Fibroblast of mammary gland (primary cell): ENCODE data around the gene USO1.
"Not testable (repeated sequence)": the region's sequence is repeated elsewhere in the genome, so short reads cannot be mapped to it uniquely, and the experiment has no call there.

ENCODE experiments used
- DNase-seq: peaks from one replicate; pipeline ENCODE4 v3.0.0-alpha.2; 2010; ENCODE audit warnings: low read depth
- H3K4me3 ChIP-seq: 2 replicates; pipeline ENCODE4 v1.5.1; 2011; ENCODE audit warnings: low read depth, mild to moderate bottlenecking, low read length, moderate library complexity; ENCODE audit not compliant: control insufficient read depth
- TF ChIP-seq, protein P1 (sequence below): conservative IDR thresholded peaks from 2 replicates; pipeline ENCODE4 v1.5.1; 2011; ENCODE audit warnings: low read depth, low read length, inconsistent platforms; ENCODE audit not compliant: control insufficient read depth, insufficient read depth

The USO1 gene

DNA sequence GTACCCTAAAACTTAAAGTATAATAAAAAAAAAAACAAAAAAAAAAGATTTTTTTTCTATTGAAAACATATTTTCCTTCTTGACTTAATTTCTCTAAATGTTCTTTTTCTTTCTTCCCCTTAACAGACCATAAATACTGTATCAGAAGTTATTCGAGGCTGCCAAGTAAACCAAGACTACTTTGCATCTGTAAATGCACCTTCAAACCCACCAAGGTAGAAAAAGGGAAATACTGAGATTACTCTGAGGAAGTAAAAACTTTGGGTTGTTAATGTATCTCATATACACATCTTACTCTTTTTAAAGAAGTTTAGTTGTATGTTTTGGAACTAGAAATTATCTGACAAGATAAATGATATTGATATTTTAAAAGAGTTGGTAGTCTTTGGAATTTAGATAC is 65.6 kb downstream of the USO1 start:
- no peak overlapping the region for H3K4me3 ChIP-seq
- TF ChIP-seq, protein P1, sequence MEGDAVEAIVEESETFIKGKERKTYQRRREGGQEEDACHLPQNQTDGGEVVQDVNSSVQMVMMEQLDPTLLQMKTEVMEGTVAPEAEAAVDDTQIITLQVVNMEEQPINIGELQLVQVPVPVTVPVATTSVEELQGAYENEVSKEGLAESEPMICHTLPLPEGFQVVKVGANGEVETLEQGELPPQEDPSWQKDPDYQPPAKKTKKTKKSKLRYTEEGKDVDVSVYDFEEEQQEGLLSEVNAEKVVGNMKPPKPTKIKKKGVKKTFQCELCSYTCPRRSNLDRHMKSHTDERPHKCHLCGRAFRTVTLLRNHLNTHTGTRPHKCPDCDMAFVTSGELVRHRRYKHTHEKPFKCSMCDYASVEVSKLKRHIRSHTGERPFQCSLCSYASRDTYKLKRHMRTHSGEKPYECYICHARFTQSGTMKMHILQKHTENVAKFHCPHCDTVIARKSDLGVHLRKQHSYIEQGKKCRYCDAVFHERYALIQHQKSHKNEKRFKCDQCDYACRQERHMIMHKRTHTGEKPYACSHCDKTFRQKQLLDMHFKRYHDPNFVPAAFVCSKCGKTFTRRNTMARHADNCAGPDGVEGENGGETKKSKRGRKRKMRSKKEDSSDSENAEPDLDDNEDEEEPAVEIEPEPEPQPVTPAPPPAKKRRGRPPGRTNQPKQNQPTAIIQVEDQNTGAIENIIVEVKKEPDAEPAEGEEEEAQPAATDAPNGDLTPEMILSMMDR, result no peak
- DNase-seq, result no peak

DNA sequence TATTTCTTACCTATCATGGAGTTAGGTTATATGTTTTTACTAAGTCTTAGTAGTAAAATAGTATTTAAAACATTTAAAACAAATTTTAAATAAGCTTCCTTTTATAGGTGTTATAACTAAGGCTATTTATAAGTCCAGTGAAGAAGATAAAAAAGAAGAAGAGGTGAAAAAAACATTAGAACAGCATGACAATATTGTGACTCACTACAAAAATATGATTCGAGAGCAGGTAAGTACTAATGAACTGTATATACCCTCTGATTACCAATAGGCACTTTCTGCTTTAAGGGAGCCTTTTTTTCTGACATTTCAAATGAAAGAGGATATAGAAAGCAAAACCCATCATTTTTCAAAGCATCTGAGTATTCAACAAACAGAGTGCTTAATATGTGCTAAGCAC is 76.6 kb downstream of the USO1 start:
- no peak overlapping the region for H3K4me3 ChIP-seq
- no peak for DNase-seq
- TF ChIP-seq, protein P1, result no peak

DNA sequence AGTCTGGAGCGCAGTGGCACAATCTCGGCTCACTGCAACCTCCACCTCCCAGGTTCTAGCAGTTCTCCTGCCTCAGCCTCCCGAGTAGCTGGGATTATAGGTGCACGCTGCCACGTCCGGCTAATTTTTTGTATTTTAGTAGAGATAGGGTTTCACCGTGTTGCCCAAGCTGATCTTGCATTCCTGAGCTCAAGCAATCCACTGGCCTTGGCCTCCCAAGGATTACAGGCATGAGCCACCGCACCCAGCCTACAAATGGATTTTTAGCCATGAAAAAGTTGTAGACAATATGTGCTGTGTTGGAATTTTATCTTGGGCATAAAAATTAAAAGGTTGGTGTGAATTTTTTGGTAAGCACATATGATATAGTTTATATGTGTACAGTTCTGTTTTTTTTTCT is 81.7 kb downstream of the USO1 start:
- not testable (repeated sequence) for H3K4me3 ChIP-seq, DNase-seq

DNA sequence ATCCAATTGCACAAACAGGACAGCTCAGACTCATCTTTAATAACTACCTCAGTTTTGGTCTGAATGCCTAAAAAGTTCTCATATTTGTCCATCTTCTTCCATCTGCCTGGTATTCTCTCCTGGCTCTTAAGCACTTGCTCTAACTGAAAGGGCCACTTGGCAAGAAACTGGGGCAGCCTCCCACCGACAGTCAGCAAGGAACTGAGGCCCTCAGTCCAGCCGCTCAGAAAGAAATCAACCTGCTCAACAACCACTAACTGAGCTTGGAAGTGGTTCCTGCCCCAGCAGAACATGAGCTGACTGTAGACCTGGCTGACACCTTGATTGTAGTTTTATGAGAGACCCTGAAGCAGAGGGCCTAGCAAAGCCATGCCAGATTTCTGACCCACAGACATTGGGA is 93.5 kb downstream of the USO1 start:
- no peak overlapping the region for H3K4me3 ChIP-seq
- DNase-seq, result no peak
- TF ChIP-seq, protein P1, result no peak

DNA sequence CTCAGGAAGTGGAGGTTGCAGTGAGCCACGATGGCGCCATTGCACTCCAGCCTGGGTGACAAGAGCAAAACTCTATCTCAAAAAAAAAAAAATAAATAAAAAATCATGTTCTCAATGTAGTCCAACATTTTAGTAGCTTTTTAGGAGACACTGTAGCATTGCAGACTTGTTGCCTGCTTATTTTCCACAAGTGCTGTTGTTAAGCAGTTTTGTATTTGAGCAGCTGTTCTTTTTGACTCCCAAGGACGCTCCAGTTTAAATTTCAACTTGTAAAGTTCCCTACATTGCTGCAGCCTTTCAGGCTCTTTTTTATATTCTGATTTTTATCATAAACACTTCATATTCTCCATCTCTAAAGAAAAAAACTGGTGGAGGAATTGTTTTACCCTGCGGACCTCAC is 94.7 kb downstream of the USO1 start:
- DNase-seq, result no peak
- H3K4me3 ChIP-seq, result no peak overlapping the region
- TF ChIP-seq, protein P1, result no peak

DNA sequence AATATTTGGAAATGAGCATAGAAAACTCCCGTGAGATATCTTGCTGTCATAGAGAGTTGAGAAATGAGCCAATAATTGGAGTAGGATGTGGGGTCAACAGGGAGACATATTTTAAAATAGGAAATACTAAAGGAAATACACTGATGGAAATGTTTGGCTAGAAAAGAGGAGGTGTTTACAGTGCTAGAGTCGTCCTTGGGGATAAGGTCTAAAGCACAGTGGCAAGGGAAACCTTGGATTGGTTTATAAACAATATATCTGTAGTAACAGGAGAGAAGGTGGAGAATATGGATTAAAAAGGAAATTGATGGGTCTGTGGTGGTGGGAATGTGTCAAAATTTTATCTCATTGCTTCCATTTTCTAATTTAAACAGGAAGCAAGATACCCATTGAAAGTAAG is 95.8 kb downstream of the USO1 start:
- no peak overlapping the region for H3K4me3 ChIP-seq
- no peak for DNase-seq
- TF ChIP-seq, protein P1, result no peak

DNA sequence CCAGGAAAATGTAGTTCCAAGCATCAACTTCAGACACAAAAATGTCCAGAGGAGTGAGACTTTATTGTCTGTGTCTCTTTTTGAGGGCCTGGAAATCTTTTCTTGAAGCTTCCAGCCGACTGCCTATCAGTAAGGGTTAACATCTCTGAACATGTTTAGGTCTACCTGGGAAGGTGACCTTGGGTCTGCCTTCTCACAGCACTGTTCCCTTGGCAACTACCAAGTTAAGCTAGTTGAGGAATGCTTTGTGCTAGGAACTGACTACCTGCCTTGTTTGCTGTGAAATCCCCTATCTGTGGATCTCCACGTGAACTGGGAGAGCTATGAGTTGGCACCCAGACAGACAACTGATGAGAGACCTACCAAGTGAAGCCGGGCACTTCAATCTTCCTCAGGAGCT is 96.3 kb downstream of the USO1 start:
- TF ChIP-seq, protein P1, result no peak
- H3K4me3 ChIP-seq, result no peak overlapping the region
- DNase-seq, result no peak
